Pancreas (tissue), 10 donors: ENCODE measurements around the gene GMPPA. TPM values are rescaled to one million over a fixed set of nuclear protein-coding genes. Genes with fewer than 3 reads are reported as not detected.

Source experiments
- ATAC-seq, 4 donors: fragments of 200-7000 bp; cut with Tn5 transposase; one replicate each; pipeline versions ENCODE4 v1.8.0 to v1.9.1; 2020; ENCODE audit warnings: mild to moderate bottlenecking in 4 of 4, moderate library complexity in 4 of 4
- DNase-seq, 6 donors: peaks; one replicate each; pipeline ENCODE4 v3.0.0-alpha.2; 2020
- FAIRE-seq: peaks from 2 replicates; lab custom pipeline; 2012; peaks lifted over from hg19 to GRCh38; lab: Jason Lieb, UNC
- H3K27ac ChIP-seq, 4 donors: fragments of 200-600 bp; sonication (generic); 1 replicate in 3 of 4; 2 replicates in 1 of 4; pipeline versions ENCODE4 v1.5.0 to v1.8.0; 2020
- H3K27me3 ChIP-seq, 4 donors: fragments of 200-600 bp; one replicate each; pipeline ENCODE4 v1.8.0; 2021
- H3K36me3 ChIP-seq, 3 donors: fragments of 200-600 bp; sonication (generic) in 1 of 3; one replicate each; pipeline versions ENCODE4 v1.5.0 to v1.8.0; 2020 to 2021
- H3K4me1 ChIP-seq, 3 donors: fragments of 200-600 bp; one replicate each; pipeline ENCODE4 v1.8.0; 2021
- H3K4me3 ChIP-seq, 4 donors: fragments of 200-600 bp; sonication (generic) in 2 of 4; one replicate each; pipeline versions ENCODE4 v1.5.0 to v1.8.0; 2020 to 2021
- H3K9me3 ChIP-seq, 4 donors: fragments of 200-600 bp; one replicate each; pipeline ENCODE4 v1.8.0; 2021
- CTCF ChIP-seq, 4 donors: fragments of 200-600 bp; sonication (generic) in 3 of 4; IDR thresholded peaks; one replicate each; pipeline versions ENCODE4 v1.5.0 to v1.8.0; 2021; ENCODE audit warnings: antibody characterized with exemption in 4 of 4
- WGBS, 2 donors: extraction: QIAGEN DNeasy Blood & Tissue Kit; methylation state at CpG; one replicate each; pipeline ENCODE4 v1.1.7; 2013; 5-methylcytosine and 5-hydroxymethylcytosine counted together
- intact Hi-C, 3 donors: fragments of 100-400 bp; cut with DNase I; formaldehyde crosslinking; loops; one replicate each; pipeline versions ENCODE4 v1.11.1 to v1.14.2; 2022
- polyA plus RNA-seq, 2 donors: library from polyadenylated mRNA; stranded (reverse); fragments of 200-250 nt; gene quantifications; one replicate each; pipeline ENCODE4 v1.2.3, GENCODE V29; 2013
- total RNA-seq, 6 donors: library from RNA; stranded (reverse); fragmentation: NEBNext Ultra II Directional in 4 of 6; extraction: Animal tissue kit (Norgen Biotek cat#: 25700) in 4 of 6; gene quantifications; one replicate each; pipeline versions ENCODE4 v1.2.1 to v1.2.4, GENCODE V29; 2021 to 2023
- donor health status: healthy with polysubstance abuse.
- donor health status: DM: no; HTN: no; CAD: no; lungs with moderate emphysema.
- donor health status: DM: no; HTN: no; CAD: no.
- donor health status: control.
- donor health status: control.
- donor health status: Bipolar disorder and iron deficiency.
- donor health status: DM: yes; HTN: yes; CAD: no.
- donor health status: DM: no; HTN: no; CAD: no.
- donor health status: DM: no; HTN: no; CAD: no.
- donor health status: DM: yes; HTN: yes; CAD: no.

The GMPPA gene
- total and polyA plus RNA-seq, 8 donors = 24.4 to 90.8 (median 35.6) TPM

DNA sequence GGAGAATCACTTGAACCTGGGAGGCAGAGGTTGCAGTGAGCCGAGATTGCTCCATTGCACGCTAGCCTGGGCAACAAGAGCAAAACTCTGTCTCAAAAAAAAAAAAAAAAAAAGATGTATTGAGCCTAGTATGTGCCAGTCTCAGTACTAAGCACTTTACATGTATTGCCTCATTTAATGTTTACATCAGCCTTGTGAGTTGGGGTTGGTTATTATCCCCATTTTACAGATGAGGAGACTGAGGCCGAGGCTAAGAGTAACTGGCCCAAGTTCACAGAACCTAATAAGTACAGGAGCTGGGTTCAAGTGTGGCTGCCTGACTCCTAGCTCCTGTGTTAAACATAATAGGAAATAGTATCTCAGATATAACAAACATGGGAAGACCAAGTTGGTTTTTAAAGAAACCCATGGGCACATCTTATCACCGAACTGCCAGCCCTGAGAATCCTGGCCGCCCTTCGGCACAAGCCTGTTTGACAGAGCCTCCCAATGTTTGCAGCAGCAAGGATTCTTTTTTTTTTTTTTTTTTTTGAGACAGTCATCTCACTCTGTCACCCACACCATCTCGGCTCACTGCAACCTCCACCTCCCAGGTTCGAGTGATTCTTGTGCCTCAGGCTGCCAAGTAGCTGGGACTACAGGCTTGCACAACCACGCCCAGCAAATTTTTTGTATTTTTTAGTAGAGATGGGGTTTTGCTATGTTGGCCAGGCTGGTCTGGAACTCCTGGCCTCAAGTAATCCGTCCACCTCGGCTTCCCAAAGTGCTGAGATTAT, 24.2 kb upstream of the GMPPA start:
- no peak for ATAC-seq
- H3K36me3 ChIP-seq = no peaks in the 10 kb centered on the region
- DNase-seq = no peak
- TF ChIP-seq CTCF (IDR thresholded peaks at IDR 0.05) = no peak
- no peak overlapping the region for H3K27ac ChIP-seq
- H3K27me3 ChIP-seq = no peaks in the 10 kb centered on the region
- no peak overlapping the region for H3K4me3 ChIP-seq
- no peaks in the 10 kb centered on the region for H3K4me1 ChIP-seq
- WGBS, 2 donors = 71 to 78% methylated on average over 11 of the region's 11 CpGs
- FAIRE-seq = no peak
- intact Hi-C loops = loop anchor here in 1 of 3 donors (5.0 kb wide), 2 partner anchors 53 to 168 kb away; no protein-coding TSS in a partner anchor
- H3K9me3 ChIP-seq = no peaks in the 10 kb centered on the region

DNA sequence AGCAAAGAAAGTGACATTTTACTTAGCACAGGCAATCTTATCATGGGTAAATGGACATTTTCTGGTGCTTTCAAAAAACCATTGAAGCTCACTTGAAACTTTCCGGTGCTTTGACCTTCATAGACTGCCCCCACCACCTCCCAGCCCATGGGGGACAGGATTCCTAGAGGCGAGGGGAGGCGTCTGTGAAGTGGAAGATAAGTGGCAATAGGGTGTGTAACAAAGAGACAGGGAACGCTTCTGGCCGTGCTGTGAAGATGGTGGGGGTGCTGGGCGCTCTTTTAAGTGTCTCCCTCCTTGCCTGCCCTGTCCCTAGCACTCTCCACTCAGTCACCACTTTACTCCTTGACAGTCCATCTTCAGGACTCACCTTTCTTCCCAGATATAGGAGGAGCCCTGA, 23.4 kb upstream of the GMPPA start:
- Histone ChIP-seq H3K4me3 (no peak overlapping the region), H3K4me1 (no peaks in the 10 kb centered on the region), H3K27me3 (no peaks in the 10 kb centered on the region), H3K36me3 (no peaks in the 10 kb centered on the region), H3K27ac (no peak overlapping the region), H3K9me3 (no peaks in the 10 kb centered on the region)
- 51 to 54% methylated on average over 6 of the region's 6 CpGs for WGBS, 2 donors
- TF ChIP-seq CTCF (IDR thresholded peaks at IDR 0.05) = no peak
- intact Hi-C loops = loop anchor here in 1 of 3 donors (5.0 kb wide), 1 partner anchor 52 kb away; no protein-coding TSS in a partner anchor
- DNase-seq = no peak
- FAIRE-seq = no peak
- no peak for ATAC-seq

GRCh38 chr2:219475697-219476651, 22.7 kb upstream of the GMPPA start:
- DNase-seq (peak; percentile 55 to 94 (median 82)), ATAC-seq (peak; percentile 78 to 99 (median 95)), FAIRE-seq (no peak)
- intact Hi-C loops = loop anchor here in 1 of 3 donors (5.0 kb wide), 1 partner anchor 51 kb away; no protein-coding TSS in a partner anchor
- Histone ChIP-seq H3K36me3 (no peaks in the 10 kb centered on the region), H3K4me3 (no peak overlapping the region), H3K9me3 (no peaks in the 10 kb centered on the region), H3K27me3 (no peaks in the 10 kb centered on the region), H3K27ac (no peak overlapping the region), H3K4me1 (no peaks in the 10 kb centered on the region)
- TF ChIP-seq CTCF (IDR thresholded peaks at IDR 0.05) = peak; percentile 87 to 90 (median 88)
- 25 to 30% methylated on average over 11 to 14 of the region's 14 CpGs for whole genome bisulfite sequencing, 2 donors

- intact Hi-C loops = loop anchor here in 1 of 3 donors (5.0 kb wide), 1 partner anchor 51 kb away; no protein-coding TSS in a partner anchor
- Histone ChIP-seq H3K27ac (no peak overlapping the region), H3K27me3 (no peaks in the 10 kb centered on the region), H3K9me3 (no peaks in the 10 kb centered on the region), H3K4me3 (no peak overlapping the region), H3K36me3 (no peaks in the 10 kb centered on the region), H3K4me1 (no peaks in the 10 kb centered on the region)
- no peak for FAIRE-seq
- 8 to 10% methylated on average over 14 to 16 of the region's 16 CpGs for WGBS, 2 donors
- peak in 1 of 6 donors; percentile 62 for DNase-seq
- TF ChIP-seq CTCF (IDR thresholded peaks at IDR 0.05) = no peak
- peak in 2 of 4 donors; percentile 11 to 26 for ATAC-seq
Measured at GRCh38 chr2:219476652-219477151, 22.0 kb upstream of the GMPPA start.
